ENCODE results near the gene HEPN1. TPM values are rescaled to one million over a fixed set of nuclear protein-coding genes. Genes with fewer than 3 reads are reported as not detected.

The HEPN1 gene
- total RNA-seq, 1 donor from 2014 or later: not detected

- DNase-seq (ENCODE audit: low spot score in 2 of 2) (no peak), FAIRE-seq (no peak)
These were observed 34.7 kb upstream of the HEPN1 start for GRCh38 chr11:124884340-124884739.

GRCh38 chr11:124884869-124885479, 34.1 kb upstream of the HEPN1 start:
- FAIRE-seq: no peak
- DNase-seq (ENCODE audit: low spot score in 2 of 2): no peak

GRCh38 chr11:124886476-124886875, 32.6 kb upstream of the HEPN1 start:
- DNase-seq (ENCODE audit: low spot score in 2 of 2) (no peak), FAIRE-seq (no peak)

GRCh38 chr11:124886978-124887666, 31.9 kb upstream of the HEPN1 start:
- no peak for DNase-seq (ENCODE audit: low spot score in 2 of 2)
- FAIRE-seq: no peak

GRCh38 chr11:124887667-124888013, 31.4 kb upstream of the HEPN1 start:
- DNase-seq (ENCODE audit: low spot score in 2 of 2) (no peak), FAIRE-seq (no peak)

GRCh38 chr11:124889191-124890091, 29.6 kb upstream of the HEPN1 start:
- no peak for DNase-seq (ENCODE audit: low spot score in 2 of 2)
- no peak for FAIRE-seq

GRCh38 chr11:124890151-124890550, 28.9 kb upstream of the HEPN1 start:
- no peak for FAIRE-seq
- DNase-seq (ENCODE audit: low spot score in 2 of 2): no peak

- FAIRE-seq: no peak
- DNase-seq (ENCODE audit: low spot score in 2 of 2): no peak
These were observed 28.2 kb upstream of the HEPN1 start for GRCh38 chr11:124890683-124891372.

- DNase-seq (ENCODE audit: low spot score in 2 of 2): no peak
- no peak for FAIRE-seq
These were observed 27.6 kb upstream of the HEPN1 start for GRCh38 chr11:124891373-124891861.

GRCh38 chr11:124892146-124892545, 26.9 kb upstream of the HEPN1 start:
- FAIRE-seq: no peak

GRCh38 chr11:124892750-124893454, 26.1 kb upstream of the HEPN1 start:
- no peak for FAIRE-seq
- no peak for DNase-seq (ENCODE audit: low spot score in 2 of 2)

More at GRCh38 chr11:124892146-124892545, 26.9 kb upstream of the HEPN1 start:
- DNase-seq (ENCODE audit: low spot score in 2 of 2): no peak

- DNase-seq (ENCODE audit: low spot score in 2 of 2): no peak
- no peak for FAIRE-seq
These were observed 25.2 kb upstream of the HEPN1 start for GRCh38 chr11:124893781-124894401.

- FAIRE-seq: no peak
These were observed 24.2 kb upstream of the HEPN1 start for GRCh38 chr11:124894606-124895430.

GRCh38 chr11:124895471-124895971, 23.5 kb upstream of the HEPN1 start:
- no peak for FAIRE-seq

More at GRCh38 chr11:124894606-124895430, 24.2 kb upstream of the HEPN1 start:
- DNase-seq (ENCODE audit: low spot score in 2 of 2): no peak

GRCh38 chr11:124896071-124896750, 22.8 kb upstream of the HEPN1 start:
- DNase-seq (ENCODE audit: low spot score in 2 of 2): no peak
- FAIRE-seq: no peak

More at GRCh38 chr11:124895471-124895971, 23.5 kb upstream of the HEPN1 start:
- DNase-seq (ENCODE audit: low spot score in 2 of 2): no peak

GRCh38 chr11:124896821-124897391, 22.1 kb upstream of the HEPN1 start:
- DNase-seq (ENCODE audit: low spot score in 2 of 2): no peak
- no peak for FAIRE-seq

- FAIRE-seq: no peak
- DNase-seq (ENCODE audit: low spot score in 2 of 2): no peak
These were observed 21.3 kb upstream of the HEPN1 start, which contains the start of gene ROBO4 for GRCh38 chr11:124897674-124898262. Gene ROBO4 (minus strand): TSS chr11:124897865. CDS start chr11:124897795, 70 bp downstream.
